Muscle of leg (tissue), 11 donors: ENCODE results near the gene ARHGEF3. TPM values are rescaled to one million over a fixed set of nuclear protein-coding genes. Genes with fewer than 3 reads are reported as not detected.
A peak's percentile ranks its signal among the peaks of the same experiment; 100 is the strongest.
"Not testable (repeated sequence)": the region's sequence is repeated elsewhere in the genome, so short reads cannot be mapped to it uniquely, and the experiment has no call there.

ENCODE experiments used
- DNase-seq: peaks from one replicate; pipeline ENCODE4 v3.0.0; 2013
- H3K27ac ChIP-seq: one replicate; pipeline ENCODE4 v1.5.1; 2013; ENCODE audit warnings: mild to moderate bottlenecking, low read length, control low read depth
- H3K27me3 ChIP-seq: one replicate; pipeline ENCODE4 v1.6.1; 2013; ENCODE audit warnings: low read length; ENCODE audit not compliant: control insufficient read depth, insufficient read depth
- H3K36me3 ChIP-seq: one replicate; pipeline ENCODE4 v1.6.1; 2013; ENCODE audit warnings: low read length; ENCODE audit not compliant: control insufficient read depth, insufficient read depth
- H3K4me1 ChIP-seq: one replicate; pipeline ENCODE4 v1.6.1; 2013; ENCODE audit warnings: low read length; ENCODE audit not compliant: control insufficient read depth, insufficient read depth
- H3K4me3 ChIP-seq: one replicate; pipeline ENCODE4 v1.5.1; 2013; ENCODE audit warnings: low read length, control low read depth
- H3K9me3 ChIP-seq: replicated peaks from 2 replicates; pipeline ENCODE4 v1.6.1; 2013; ENCODE audit warnings: low read depth, low read length; ENCODE audit not compliant: control insufficient read depth
- WGBS: methylation state at CpG from one replicate; pipeline ENCODE4 v1.1.5; 2013; ENCODE audit warnings: missing lambda C conversion rate; ENCODE audit not compliant: insufficient coverage; 5-methylcytosine and 5-hydroxymethylcytosine counted together
- polyA plus RNA-seq, 8 donors: library from polyadenylated mRNA; unstranded; fragments of 120-200 nt; gene quantifications; one replicate each; pipeline versions ENCODE4 v1.2.1 to v1.2.3, GENCODE V29; 2013; ENCODE audit warnings: inconsistent platforms in 1 of 8, low replicate concordance in 1 of 8; ENCODE audit not compliant: insufficient read length in 8 of 8, insufficient read depth in 1 of 8
- total RNA-seq: library from RNA; stranded (reverse); fragments of 120-200 nt; gene quantifications from one replicate; pipeline ENCODE4 v1.2.4, GENCODE V29; 2013

ARHGEF3 gene
- total and polyA plus RNA-seq, 9 donors: 21.9 to 31.8 (median 25.6) TPM

- no peak overlapping the region for H3K4me3 ChIP-seq
- H3K27ac ChIP-seq: no peak overlapping the region
- 68% methylated on average over 4 of the region's 11 CpGs for WGBS
- DNase-seq: no peak
- H3K36me3 ChIP-seq: no peaks in the 10 kb centered on the region
- peaks cover 3% of the 10 kb centered on the region for H3K4me1 ChIP-seq
- H3K9me3 ChIP-seq: no peaks in the 10 kb centered on the region
- no peaks in the 10 kb centered on the region for H3K27me3 ChIP-seq
Observed at GRCh38 chr3:56761887-56762651, 39.7 kb downstream of the ARHGEF3 start.

GRCh38 chr3:56761023-56761422, 40.7 kb downstream of the ARHGEF3 start:
- Histone ChIP-seq H3K9me3 (no peaks in the 10 kb centered on the region), H3K27me3 (no peaks in the 10 kb centered on the region), H3K36me3 (no peaks in the 10 kb centered on the region), H3K4me1 (peaks cover 3% of the 10 kb centered on the region), H3K27ac (no peak overlapping the region), H3K4me3 (no peak overlapping the region)
- no CpG with 5 or more reads among the region's 2 CpGs for WGBS
- no peak for DNase-seq

- no peaks in the 10 kb centered on the region for H3K9me3 ChIP-seq
- no peak for DNase-seq
- no peak overlapping the region for H3K4me3 ChIP-seq
- H3K4me1 ChIP-seq: peaks cover 11% of the 10 kb centered on the region
- H3K27ac ChIP-seq: no peak overlapping the region
- no peaks in the 10 kb centered on the region for H3K27me3 ChIP-seq
- WGBS: no CpG with 5 or more reads among the region's 3 CpGs
- H3K36me3 ChIP-seq: peaks cover 7% of the 10 kb centered on the region
Observed at GRCh38 chr3:56759532-56759931, 42.2 kb downstream of the ARHGEF3 start.

- Histone ChIP-seq H3K27ac (no peak overlapping the region), H3K4me3 (no peak overlapping the region), H3K4me1 (peaks cover 11% of the 10 kb centered on the region), H3K36me3 (peaks cover 13% of the 10 kb centered on the region), H3K9me3 (no peaks in the 10 kb centered on the region), H3K27me3 (no peaks in the 10 kb centered on the region)
- DNase-seq: peak; percentile 76
- no CpG with 5 or more reads among the region's 2 CpGs for WGBS
Observed at GRCh38 chr3:56758539-56758981, 43.2 kb downstream of the ARHGEF3 start.

- WGBS: 95% methylated on average over 3 of the region's 11 CpGs
Observed at GRCh38 chr3:56758042-56758441, 43.7 kb downstream of the ARHGEF3 start.

GRCh38 chr3:56754741-56755417, 46.9 kb downstream of the ARHGEF3 start:
- peak; percentile 42 for DNase-seq
- Histone ChIP-seq H3K27ac (peak overlapping the region; percentile 75), H3K4me1 (peaks cover 11% of the 10 kb centered on the region), H3K27me3 (no peaks in the 10 kb centered on the region), H3K9me3 (no peaks in the 10 kb centered on the region), H3K4me3 (no peak overlapping the region), H3K36me3 (peaks cover 19% of the 10 kb centered on the region)
- 68% methylated on average over 21 of the region's 21 CpGs for WGBS

More at GRCh38 chr3:56758042-56758441, 43.7 kb downstream of the ARHGEF3 start:
- DNase-seq, H3K27me3 ChIP-seq, H3K27ac ChIP-seq, H3K4me3 ChIP-seq, H3K9me3 ChIP-seq: not testable (repeated sequence)
- H3K36me3 ChIP-seq: peaks cover 14% of the 10 kb centered on the region
- peaks cover 11% of the 10 kb centered on the region for H3K4me1 ChIP-seq

- Histone ChIP-seq H3K4me3 (no peak overlapping the region), H3K36me3 (peaks cover 19% of the 10 kb centered on the region), H3K27me3 (no peaks in the 10 kb centered on the region), H3K27ac (no peak overlapping the region), H3K9me3 (no peaks in the 10 kb centered on the region), H3K4me1 (peaks cover 9% of the 10 kb centered on the region)
- no peak for DNase-seq
- WGBS: no CpG with 5 or more reads among the region's 4 CpGs
Observed at GRCh38 chr3:56753206-56753820, 48.4 kb downstream of the ARHGEF3 start.

- Histone ChIP-seq H3K27me3 (no peaks in the 10 kb centered on the region), H3K36me3 (peaks cover 25% of the 10 kb centered on the region), H3K4me1 (peaks cover 7% of the 10 kb centered on the region), H3K27ac (no peak overlapping the region), H3K4me3 (no peak overlapping the region), H3K9me3 (no peaks in the 10 kb centered on the region)
- WGBS: no CpG with 5 or more reads among the region's 5 CpGs
- no peak for DNase-seq
Observed at GRCh38 chr3:56751056-56751707, 50.6 kb downstream of the ARHGEF3 start.

GRCh38 chr3:56748663-56749231, 53.0 kb downstream of the ARHGEF3 start:
- no peak overlapping the region for H3K27ac ChIP-seq
- DNase-seq: peak; percentile 43
- 28% methylated on average over 5 of the region's 8 CpGs for WGBS
- H3K9me3 ChIP-seq: no peaks in the 10 kb centered on the region
- no peaks in the 10 kb centered on the region for H3K4me1 ChIP-seq
- H3K27me3 ChIP-seq: no peaks in the 10 kb centered on the region
- no peak overlapping the region for H3K4me3 ChIP-seq
- H3K36me3 ChIP-seq: peaks cover 29% of the 10 kb centered on the region
